Subcutaneous adipose tissue (tissue), 4 donors: ENCODE data around the gene RAB12. TPM values are rescaled to one million over a fixed set of nuclear protein-coding genes. Genes with fewer than 3 reads are reported as not detected.

Experiments
- total RNA-seq, 4 donors: library from RNA; depleted of rRNA; stranded (reverse); fragments of >200 nt; gene quantifications; one replicate each; pipeline ENCODE4 v1.1.0, GENCODE V29; 2016
- TF ChIP-seq, protein P1 (sequence below): fragments of 450-650 bp; IDR thresholded peaks from one replicate; pipeline ENCODE4 v1.5.1; 2016; ENCODE audit warnings: low read depth, mild to moderate bottlenecking, control low read depth, antibody characterized with exemption, moderate library complexity

The RAB12 gene
- total RNA-seq, 4 donors from 2014 or later = 46.7 to 81.0 (median 58.5) TPM

DNA sequence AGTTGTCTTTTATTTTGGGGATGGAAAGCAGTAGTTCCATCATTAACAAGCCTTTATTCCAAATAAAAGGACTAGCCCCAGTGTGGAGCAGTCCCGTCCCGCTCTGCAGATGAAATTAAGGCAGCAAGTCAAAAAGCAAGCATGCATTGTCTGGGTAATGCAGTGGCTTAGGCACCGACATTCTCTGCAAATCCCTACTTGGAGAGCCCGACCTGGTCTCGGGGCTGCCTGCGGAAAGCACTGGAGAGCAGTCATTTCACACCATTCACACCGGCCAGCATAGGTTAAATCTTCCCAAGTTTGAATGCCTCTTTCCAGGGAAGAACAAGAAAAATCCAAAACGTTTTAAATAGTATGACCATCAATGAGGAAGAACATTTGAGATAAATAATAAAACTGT lies 24.4 kb upstream of the RAB12 start:
- TF ChIP-seq, protein P1, sequence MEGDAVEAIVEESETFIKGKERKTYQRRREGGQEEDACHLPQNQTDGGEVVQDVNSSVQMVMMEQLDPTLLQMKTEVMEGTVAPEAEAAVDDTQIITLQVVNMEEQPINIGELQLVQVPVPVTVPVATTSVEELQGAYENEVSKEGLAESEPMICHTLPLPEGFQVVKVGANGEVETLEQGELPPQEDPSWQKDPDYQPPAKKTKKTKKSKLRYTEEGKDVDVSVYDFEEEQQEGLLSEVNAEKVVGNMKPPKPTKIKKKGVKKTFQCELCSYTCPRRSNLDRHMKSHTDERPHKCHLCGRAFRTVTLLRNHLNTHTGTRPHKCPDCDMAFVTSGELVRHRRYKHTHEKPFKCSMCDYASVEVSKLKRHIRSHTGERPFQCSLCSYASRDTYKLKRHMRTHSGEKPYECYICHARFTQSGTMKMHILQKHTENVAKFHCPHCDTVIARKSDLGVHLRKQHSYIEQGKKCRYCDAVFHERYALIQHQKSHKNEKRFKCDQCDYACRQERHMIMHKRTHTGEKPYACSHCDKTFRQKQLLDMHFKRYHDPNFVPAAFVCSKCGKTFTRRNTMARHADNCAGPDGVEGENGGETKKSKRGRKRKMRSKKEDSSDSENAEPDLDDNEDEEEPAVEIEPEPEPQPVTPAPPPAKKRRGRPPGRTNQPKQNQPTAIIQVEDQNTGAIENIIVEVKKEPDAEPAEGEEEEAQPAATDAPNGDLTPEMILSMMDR = no peak

DNA sequence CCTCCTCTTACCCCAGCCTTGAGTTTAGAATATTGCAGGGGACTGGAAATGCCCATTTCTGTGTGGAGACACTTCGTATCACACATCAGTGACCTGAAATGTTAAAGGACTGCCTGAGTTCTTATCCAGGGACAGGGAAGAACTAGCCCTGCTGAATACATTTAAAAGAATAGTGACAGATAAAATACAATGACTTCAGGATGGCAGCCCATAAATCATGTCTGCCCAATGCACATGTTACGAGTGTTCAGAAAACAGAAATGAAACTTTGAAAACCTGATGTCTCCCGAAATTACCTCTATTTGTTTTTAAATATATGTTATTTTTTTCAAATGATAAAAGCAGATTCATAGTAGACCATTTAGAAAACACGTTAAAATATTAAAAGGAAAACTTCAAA lies 22.3 kb upstream of the RAB12 start:
- TF ChIP-seq, protein P1 = no peak

DNA sequence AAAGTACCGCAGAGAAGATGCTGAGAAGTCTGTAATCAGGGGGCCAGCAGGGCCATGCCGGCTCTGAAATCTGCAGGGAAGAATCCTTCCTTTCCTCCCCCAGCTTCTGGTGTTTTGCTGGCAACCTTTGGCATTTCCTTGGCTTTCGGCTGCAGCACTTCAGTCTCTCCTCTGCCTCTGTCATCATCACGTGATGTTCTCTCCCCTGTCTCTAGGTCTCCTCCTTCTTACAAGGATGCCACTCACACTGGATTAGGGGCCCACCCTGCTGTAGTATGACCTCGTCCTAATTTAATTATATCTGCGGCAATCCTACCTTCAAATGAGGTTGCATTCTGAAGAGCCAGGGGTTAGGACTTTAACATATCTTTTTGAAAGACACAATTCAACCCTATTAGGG lies 13.8 kb upstream of the RAB12 start:
- TF ChIP-seq, protein P1 = no peak

DNA sequence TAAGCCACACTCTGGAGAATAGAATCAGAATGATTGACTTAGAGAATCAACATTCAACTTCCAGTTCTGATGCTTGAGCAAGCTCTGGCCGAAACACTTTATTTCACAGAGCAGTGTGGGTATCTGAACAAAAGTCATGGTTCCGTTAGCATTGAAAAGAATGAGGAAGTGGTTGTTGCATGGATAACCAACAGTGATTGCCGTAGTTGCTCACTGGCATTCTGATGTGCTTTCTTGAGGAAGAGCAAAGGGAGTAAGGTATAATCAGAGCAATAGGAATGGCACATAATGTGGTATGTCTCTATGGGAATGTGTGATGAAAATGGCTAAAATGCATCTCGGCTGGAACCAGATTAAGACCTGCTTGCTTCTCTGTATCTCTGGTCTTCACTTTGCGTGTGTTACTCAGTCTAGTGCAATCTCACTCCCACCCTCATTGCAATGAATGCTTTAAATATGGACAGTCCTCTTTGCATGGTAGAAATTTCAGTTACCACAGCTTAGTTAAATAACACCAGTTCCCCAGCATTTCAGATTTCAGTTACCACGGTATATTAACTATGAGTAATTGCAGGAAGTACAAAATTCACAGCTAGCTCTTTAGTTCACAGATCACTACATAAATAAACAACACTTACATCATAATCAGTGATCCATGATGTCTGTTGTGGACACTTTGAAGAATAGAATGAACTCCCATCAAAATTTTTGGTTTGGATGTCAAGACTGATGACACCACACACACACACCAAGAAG lies 7.8 kb upstream of the RAB12 start:
- TF ChIP-seq, protein P1 = no peak

DNA sequence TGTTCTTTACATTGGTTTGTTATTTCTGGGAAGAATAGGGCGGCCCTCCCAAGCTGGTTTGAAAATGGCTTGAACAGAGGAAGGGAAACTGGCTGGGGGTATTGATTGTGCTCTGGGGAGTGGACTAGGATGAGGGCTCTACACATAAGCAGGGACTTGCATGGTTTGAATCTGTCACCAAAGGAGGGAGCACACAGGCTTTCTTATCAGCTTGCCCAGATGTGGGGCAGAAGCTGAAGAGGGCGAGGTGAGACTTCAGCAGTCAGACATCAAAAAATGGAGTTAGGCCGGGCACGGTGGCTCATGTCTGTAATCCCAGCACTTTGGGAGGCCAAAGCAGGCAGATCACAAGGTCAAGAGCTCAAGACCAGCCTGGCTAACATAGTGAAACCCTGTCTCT lies 7.2 kb upstream of the RAB12 start:
- TF ChIP-seq, protein P1 = no peak

DNA sequence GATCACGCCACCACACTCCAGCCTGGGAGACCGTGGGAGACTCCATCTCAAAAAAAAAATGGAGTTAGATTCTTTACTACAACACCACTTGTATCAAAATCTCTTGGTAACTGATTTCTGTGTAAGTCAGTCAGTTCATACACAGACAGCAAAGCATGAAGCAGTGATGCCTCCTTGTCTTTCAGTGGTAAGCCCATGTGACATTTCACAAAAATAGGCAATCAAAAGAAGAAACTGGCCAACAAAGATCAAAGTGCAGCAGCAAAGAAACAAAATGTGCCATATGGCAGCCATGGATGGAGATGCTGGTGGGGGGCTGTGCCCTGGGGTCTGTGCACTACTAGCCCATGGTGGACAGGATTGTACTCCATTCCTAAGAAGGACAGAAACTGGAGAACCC lies 6.7 kb upstream of the RAB12 start:
- TF ChIP-seq, protein P1 = no peak

DNA sequence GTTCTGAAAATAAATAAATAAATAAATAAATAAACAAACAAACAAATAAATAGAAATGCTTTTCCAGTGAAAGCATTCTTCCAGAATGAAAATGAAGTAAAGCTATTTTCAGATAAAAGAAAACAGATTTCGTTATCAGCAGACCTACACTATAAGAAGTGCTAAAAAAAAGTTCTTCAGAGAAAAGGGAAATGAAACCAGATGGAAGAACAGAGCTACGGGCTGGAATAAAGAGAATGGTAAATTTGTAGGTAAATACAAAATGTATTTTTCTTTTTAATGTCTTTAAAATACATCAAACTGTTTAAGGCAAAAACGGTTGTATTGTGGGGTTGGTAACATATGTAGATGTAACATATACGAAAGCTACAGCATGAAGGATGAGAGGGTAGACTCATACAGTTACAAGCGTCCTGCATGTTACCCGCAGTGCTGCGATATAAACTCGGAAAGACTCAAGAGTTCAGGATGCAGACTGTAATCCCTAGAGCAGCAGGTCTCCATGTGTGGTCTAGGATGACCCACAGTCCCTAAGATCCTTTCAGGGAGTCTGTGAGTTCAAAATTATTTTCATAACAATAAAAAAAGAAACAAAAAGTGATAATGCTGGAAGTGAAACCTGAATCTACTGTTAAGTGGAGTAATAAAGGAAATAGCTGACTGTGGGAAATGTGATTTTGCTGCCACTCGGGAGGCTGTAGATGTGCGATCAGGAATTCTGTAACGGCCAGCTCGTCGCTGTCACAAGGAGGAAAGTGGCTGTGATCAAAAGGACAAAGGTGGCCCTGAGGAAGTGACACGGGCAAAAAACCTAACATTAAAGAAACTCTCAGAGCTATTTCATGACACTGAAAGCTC lies 5.3 kb upstream of the RAB12 start:
- TF ChIP-seq, protein P1 = no peak
